Activated naive CD8-positive, alpha-beta T cell (primary cell): ENCODE results near the gene ING5.
A peak's percentile ranks its signal among the peaks of the same experiment; 100 is the strongest.
"Not testable (repeated sequence)": the region's sequence is repeated elsewhere in the genome, so short reads cannot be mapped to it uniquely, and the experiment has no call there.

Experiments used
- H3K27ac Mint-ChIP-seq: one replicate; pipeline ENCODE4 v1.8.0; 2021; ENCODE audit warnings: mixed read lengths
- H3K27me3 Mint-ChIP-seq: one replicate; pipeline ENCODE4 v1.8.0; 2021; ENCODE audit warnings: mixed read lengths
- H3K36me3 Mint-ChIP-seq: one replicate; pipeline ENCODE4 v1.8.0; 2021; ENCODE audit warnings: mixed read lengths
- H3K4me1 Mint-ChIP-seq: one replicate; pipeline ENCODE4 v1.8.0; 2021; ENCODE audit warnings: low read depth, mixed read lengths
- H3K4me3 Mint-ChIP-seq: one replicate; pipeline ENCODE4 v1.8.0; 2021; ENCODE audit warnings: mild to moderate bottlenecking, mixed read lengths
- H3K9me3 Mint-ChIP-seq: one replicate; pipeline ENCODE4 v1.8.0; 2021; ENCODE audit warnings: low read depth, mixed read lengths

Gene ING5

GRCh38 chr2:241701399-241702154, at the start of gene ING5:
TSS of gene ING5 (plus strand) at chr2:241702039. CDS start at chr2:241702066, 27 bp downstream.
- peak within 1 kb of the TSS; percentile 97 for H3K27ac Mint-ChIP-seq
- H3K27me3 Mint-ChIP-seq, result no peaks in the 10 kb centered on the region
- H3K9me3 Mint-ChIP-seq, result no peaks in the 10 kb centered on the region
- peak within 1 kb of the TSS; percentile 93 for H3K4me3 Mint-ChIP-seq
- H3K36me3 Mint-ChIP-seq, result peaks cover 5% of the 10 kb centered on the region
- peaks cover 25% of the 10 kb centered on the region for H3K4me1 Mint-ChIP-seq

GRCh38 chr2:241652142-241652541, 49.7 kb upstream of the ING5 start:
- H3K27me3 Mint-ChIP-seq, result no peaks in the 10 kb centered on the region
- H3K9me3 Mint-ChIP-seq, result no peaks in the 10 kb centered on the region
- H3K36me3 Mint-ChIP-seq, result no peaks in the 10 kb centered on the region
- H3K4me1 Mint-ChIP-seq, result peaks cover 9% of the 10 kb centered on the region
- no peak overlapping the region for H3K27ac Mint-ChIP-seq
- no peak overlapping the region for H3K4me3 Mint-ChIP-seq

DNA sequence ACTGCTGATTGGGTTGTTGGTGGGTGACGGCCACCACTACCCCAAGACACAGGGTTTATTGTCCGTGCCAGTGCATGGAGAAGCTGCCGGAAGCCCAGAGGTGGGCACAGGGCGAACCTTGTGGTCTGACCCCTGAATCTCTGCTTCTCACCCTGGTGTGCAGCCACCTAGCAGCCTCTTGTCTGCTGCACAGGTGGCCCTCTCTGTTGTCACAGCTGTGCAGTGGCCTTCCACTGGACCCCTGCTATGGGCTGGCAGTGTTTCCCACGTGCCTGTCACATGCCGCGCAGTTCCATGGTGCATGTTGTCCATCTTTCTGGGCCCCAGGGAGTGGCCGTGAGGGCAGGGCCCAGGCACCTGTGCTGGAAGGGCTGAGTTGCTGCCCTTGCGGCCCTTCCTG, 49.1 kb upstream of the ING5 start:
- Mint-ChIP-seq H3K9me3 (no peaks in the 10 kb centered on the region), H3K36me3 (no peaks in the 10 kb centered on the region), H3K4me1 (peaks cover 9% of the 10 kb centered on the region), H3K4me3 (no peak overlapping the region), H3K27me3 (no peaks in the 10 kb centered on the region), H3K27ac (no peak overlapping the region)

- Mint-ChIP-seq H3K36me3 (no peaks in the 10 kb centered on the region), H3K27me3 (no peaks in the 10 kb centered on the region), H3K4me1 (peaks cover 8% of the 10 kb centered on the region), H3K9me3 (no peaks in the 10 kb centered on the region), H3K4me3 (no peak overlapping the region), H3K27ac (no peak overlapping the region)
Observed at GRCh38 chr2:241653210-241653750, 48.6 kb upstream of the ING5 start.

DNA sequence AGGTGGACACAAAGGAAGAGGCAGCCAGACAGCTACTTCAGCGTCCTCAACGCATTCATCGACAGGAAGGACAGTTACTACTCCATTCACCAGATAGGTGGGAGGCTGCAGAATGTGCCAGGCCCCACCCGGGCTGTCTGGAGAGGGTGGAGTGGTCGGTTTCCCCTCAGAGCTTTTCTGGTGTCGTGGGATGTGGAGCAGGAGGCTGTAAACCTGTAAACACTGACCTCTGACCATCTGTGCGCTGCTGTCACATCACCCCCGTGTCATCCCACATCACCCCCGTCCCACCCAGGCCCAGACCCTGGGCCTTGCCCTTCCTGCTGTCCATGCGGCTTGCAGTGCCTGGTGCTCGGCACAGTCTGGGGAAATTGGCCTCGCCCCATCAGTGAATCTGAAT, 47.3 kb upstream of the ING5 start:
- no peak overlapping the region for H3K27ac Mint-ChIP-seq
- no peak overlapping the region for H3K4me3 Mint-ChIP-seq
- H3K27me3 Mint-ChIP-seq, result no peaks in the 10 kb centered on the region
- no peaks in the 10 kb centered on the region for H3K4me1 Mint-ChIP-seq
- no peaks in the 10 kb centered on the region for H3K9me3 Mint-ChIP-seq
- H3K36me3 Mint-ChIP-seq, result no peaks in the 10 kb centered on the region

DNA sequence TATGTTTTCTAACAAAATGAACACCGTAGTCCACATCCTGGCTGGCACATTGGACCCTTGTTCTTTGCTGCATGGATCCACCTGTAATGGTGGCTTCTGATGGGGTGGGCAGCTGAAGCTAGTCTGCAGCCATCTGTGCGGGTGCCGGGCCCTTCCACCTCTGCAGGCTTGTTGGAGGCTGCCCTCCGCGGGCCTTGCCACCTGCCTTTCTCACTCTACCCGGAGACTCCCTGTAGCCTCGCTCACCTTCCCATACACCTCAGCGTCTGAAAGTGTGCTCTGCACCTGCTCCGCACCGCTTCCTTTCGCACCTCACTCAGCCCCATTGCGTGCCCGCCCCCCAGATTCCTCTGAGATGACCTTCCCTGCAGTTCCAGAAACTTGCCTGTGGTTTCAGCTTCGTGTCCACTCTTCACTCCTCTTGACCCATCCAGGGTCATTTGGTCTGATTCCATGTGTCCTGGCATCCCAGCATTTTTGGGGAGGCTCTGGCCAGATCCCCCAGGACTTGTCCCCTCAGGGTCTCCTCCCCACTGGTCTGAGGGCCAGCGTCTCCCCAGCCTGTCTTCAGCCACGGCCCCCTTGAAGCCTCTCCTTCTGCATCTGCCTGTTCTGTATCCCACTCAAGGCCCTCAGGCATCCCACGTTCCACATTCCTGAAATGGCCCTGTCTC, 46.2 kb upstream of the ING5 start:
- H3K4me1 Mint-ChIP-seq, result no peaks in the 10 kb centered on the region
- H3K27me3 Mint-ChIP-seq, result no peaks in the 10 kb centered on the region
- no peak overlapping the region for H3K4me3 Mint-ChIP-seq
- no peaks in the 10 kb centered on the region for H3K9me3 Mint-ChIP-seq
- H3K36me3 Mint-ChIP-seq, result peaks cover 3% of the 10 kb centered on the region
- H3K27ac Mint-ChIP-seq, result peak overlapping the region; percentile 22

- H3K27me3 Mint-ChIP-seq, result no peaks in the 10 kb centered on the region
- no peaks in the 10 kb centered on the region for H3K4me1 Mint-ChIP-seq
- H3K9me3 Mint-ChIP-seq, result no peaks in the 10 kb centered on the region
- H3K36me3 Mint-ChIP-seq, result peaks cover 3% of the 10 kb centered on the region
- no peak overlapping the region for H3K27ac Mint-ChIP-seq
- no peak overlapping the region for H3K4me3 Mint-ChIP-seq
Observed at GRCh38 chr2:241656190-241656741, 45.6 kb upstream of the ING5 start.

DNA sequence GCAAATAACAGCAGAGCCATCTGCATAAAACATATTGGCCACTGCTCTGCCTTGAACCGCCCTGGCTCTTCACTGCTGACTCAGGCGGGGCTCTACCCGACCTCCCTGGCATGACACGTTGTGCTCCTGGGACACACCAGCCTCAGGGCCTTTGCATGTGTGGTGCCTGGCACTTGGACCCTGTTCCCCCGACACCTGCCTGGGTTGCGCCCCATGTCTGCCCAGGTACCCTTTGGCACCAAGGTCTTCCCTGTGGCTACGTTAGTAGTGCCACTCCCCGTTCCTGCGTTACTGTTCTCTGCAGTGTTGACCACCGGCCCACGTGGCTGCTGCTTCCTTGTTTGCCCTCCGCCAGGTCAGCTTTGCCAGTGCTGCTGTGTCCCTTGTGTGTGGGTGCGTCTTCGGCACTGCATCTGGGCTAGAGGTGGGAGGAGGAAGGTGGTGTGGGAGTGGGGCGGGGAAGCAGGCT, 44.0 kb upstream of the ING5 start:
- Mint-ChIP-seq H3K9me3 (no peaks in the 10 kb centered on the region), H3K4me3 (no peak overlapping the region), H3K27me3 (no peaks in the 10 kb centered on the region), H3K36me3 (peaks cover 3% of the 10 kb centered on the region), H3K27ac (no peak overlapping the region), H3K4me1 (no peaks in the 10 kb centered on the region)

DNA sequence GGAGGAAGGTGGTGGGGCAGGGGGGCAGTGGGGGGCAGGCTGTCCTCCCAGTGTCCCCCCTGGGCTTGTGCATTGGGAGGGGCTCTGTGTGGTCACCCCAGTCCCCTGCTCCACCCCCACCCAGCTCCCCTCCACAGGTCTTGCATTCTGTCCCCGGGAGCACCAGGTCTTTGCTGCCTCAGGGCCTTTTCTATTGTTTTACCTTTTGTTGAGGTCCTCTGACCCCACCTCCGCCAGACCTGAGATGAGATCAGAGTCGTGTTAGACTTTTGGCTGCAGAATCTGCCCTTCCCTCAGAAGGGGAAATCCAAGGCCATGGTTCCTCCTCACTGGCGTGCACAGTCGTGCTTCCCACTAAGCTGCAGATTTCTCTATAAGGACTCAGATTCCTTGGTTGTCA, 43.5 kb upstream of the ING5 start:
- no peak overlapping the region for H3K4me3 Mint-ChIP-seq
- H3K36me3 Mint-ChIP-seq, result peaks cover 3% of the 10 kb centered on the region
- H3K9me3 Mint-ChIP-seq, result no peaks in the 10 kb centered on the region
- no peaks in the 10 kb centered on the region for H3K4me1 Mint-ChIP-seq
- no peak overlapping the region for H3K27ac Mint-ChIP-seq
- no peaks in the 10 kb centered on the region for H3K27me3 Mint-ChIP-seq

GRCh38 chr2:241659150-241659739, 42.6 kb upstream of the ING5 start:
- Mint-ChIP-seq H3K27ac (no peak overlapping the region), H3K4me3 (no peak overlapping the region), H3K36me3 (peaks cover 3% of the 10 kb centered on the region), H3K27me3 (no peaks in the 10 kb centered on the region), H3K4me1 (no peaks in the 10 kb centered on the region), H3K9me3 (no peaks in the 10 kb centered on the region)

- Mint-ChIP-seq H3K27me3 (no peaks in the 10 kb centered on the region), H3K9me3 (no peaks in the 10 kb centered on the region), H3K4me1 (peaks cover 5% of the 10 kb centered on the region), H3K27ac (no peak overlapping the region), H3K36me3 (peaks cover 3% of the 10 kb centered on the region), H3K4me3 (no peak overlapping the region)
Observed at GRCh38 chr2:241660593-241661213, 41.1 kb upstream of the ING5 start.

- H3K9me3 Mint-ChIP-seq, H3K36me3 Mint-ChIP-seq, H3K4me1 Mint-ChIP-seq, H3K27me3 Mint-ChIP-seq, H3K27ac Mint-ChIP-seq, H3K4me3 Mint-ChIP-seq: not testable (repeated sequence)
Observed at GRCh38 chr2:241662731-241663130, 39.1 kb upstream of the ING5 start.

GRCh38 chr2:241665731-241666440, 36.0 kb upstream of the ING5 start:
- H3K4me1 Mint-ChIP-seq, result peaks cover 5% of the 10 kb centered on the region
- no peaks in the 10 kb centered on the region for H3K9me3 Mint-ChIP-seq
- no peaks in the 10 kb centered on the region for H3K27me3 Mint-ChIP-seq
- peaks cover 3% of the 10 kb centered on the region for H3K36me3 Mint-ChIP-seq
- peak overlapping the region; percentile 19 for H3K27ac Mint-ChIP-seq
- H3K4me3 Mint-ChIP-seq, result no peak overlapping the region
